HFFc6 (cell line): ENCODE data around the gene GPC6. TPM values are rescaled to one million over a fixed set of nuclear protein-coding genes. Genes with fewer than 3 reads are reported as not detected.

Experiments used
- DNase-seq: peaks from one replicate; pipeline ENCODE4 v3.0.0-alpha.2; 2018
- H3K27ac Mint-ChIP-seq: 2 replicates; pipeline ENCODE4 v1.8.0; 2020; ENCODE audit warnings: mild to moderate bottlenecking, mixed read lengths
- H3K27me3 Mint-ChIP-seq: 2 replicates; pipeline ENCODE4 v1.8.0; 2021; ENCODE audit warnings: mild to moderate bottlenecking, moderate library complexity, mixed read lengths; ENCODE audit not compliant: insufficient read depth
- H3K36me3 Mint-ChIP-seq: 2 replicates; pipeline ENCODE4 v1.8.0; 2021; ENCODE audit warnings: low read depth, mixed read lengths
- H3K4me1 Mint-ChIP-seq: 2 replicates; pipeline ENCODE4 v1.8.0; 2020; ENCODE audit warnings: low read depth, mixed read lengths
- H3K4me3 Mint-ChIP-seq: 2 replicates; pipeline ENCODE4 v1.8.0; 2020; ENCODE audit warnings: mild to moderate bottlenecking, moderate library complexity, mixed read lengths
- H3K9me3 Mint-ChIP-seq: 2 replicates; pipeline ENCODE4 v1.8.0; 2020; ENCODE audit warnings: mild to moderate bottlenecking, mixed read lengths
- total RNA-seq, 6 experiments: library from RNA; stranded (reverse); fragmentation: NEBNext Ultra II Directional; extraction: Animal tissue kit (Norgen Biotek cat#: 25700); gene quantifications; 2 replicates in 1 of 6; 3 replicates in 5 of 6; pipeline ENCODE4 v1.2.3, GENCODE V29; 2021
- TF ChIP-seq, protein P1 (sequence below): fragments of 200-600 bp; sonication (generic); IDR thresholded peaks from 2 replicates; pipeline ENCODE4 v1.5.0; 2021; ENCODE audit warnings: antibody characterized with exemption, mild to moderate bottlenecking

GPC6 gene
- total RNA-seq, 6 experiments from 2014 or later = 3.0 to 5.3 (median 4.4) TPM

DNA sequence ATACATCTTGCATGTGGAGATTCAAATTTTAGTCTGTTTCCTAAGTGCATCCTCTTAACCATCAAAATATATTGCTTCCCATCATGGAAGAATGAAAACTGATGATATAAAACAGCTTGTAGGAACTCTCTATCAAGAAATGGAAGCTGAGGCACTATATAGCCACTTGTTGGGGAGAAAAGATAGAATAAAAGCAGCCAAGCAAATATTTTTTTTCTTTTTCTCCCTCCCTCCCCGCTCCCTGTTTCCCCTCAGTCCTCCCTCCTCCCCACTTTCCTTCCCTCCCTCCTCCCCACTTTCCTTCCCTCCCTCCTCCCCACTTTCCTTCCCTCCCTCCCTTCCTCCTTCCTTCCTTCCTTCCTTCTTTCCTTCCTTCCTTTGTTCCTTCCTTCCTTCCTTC lies 413.8 kb downstream of the GPC6 start:
- Mint-ChIP-seq H3K4me3 (no peak overlapping the region), H3K36me3 (no peaks in the 10 kb centered on the region), H3K4me1 (no peaks in the 10 kb centered on the region), H3K9me3 (no peaks in the 10 kb centered on the region), H3K27me3 (no peaks in the 10 kb centered on the region; the same call in 1 of the 2 replicates), H3K27ac (no peak overlapping the region)
- no peak for DNase-seq
- TF ChIP-seq, protein P1, sequence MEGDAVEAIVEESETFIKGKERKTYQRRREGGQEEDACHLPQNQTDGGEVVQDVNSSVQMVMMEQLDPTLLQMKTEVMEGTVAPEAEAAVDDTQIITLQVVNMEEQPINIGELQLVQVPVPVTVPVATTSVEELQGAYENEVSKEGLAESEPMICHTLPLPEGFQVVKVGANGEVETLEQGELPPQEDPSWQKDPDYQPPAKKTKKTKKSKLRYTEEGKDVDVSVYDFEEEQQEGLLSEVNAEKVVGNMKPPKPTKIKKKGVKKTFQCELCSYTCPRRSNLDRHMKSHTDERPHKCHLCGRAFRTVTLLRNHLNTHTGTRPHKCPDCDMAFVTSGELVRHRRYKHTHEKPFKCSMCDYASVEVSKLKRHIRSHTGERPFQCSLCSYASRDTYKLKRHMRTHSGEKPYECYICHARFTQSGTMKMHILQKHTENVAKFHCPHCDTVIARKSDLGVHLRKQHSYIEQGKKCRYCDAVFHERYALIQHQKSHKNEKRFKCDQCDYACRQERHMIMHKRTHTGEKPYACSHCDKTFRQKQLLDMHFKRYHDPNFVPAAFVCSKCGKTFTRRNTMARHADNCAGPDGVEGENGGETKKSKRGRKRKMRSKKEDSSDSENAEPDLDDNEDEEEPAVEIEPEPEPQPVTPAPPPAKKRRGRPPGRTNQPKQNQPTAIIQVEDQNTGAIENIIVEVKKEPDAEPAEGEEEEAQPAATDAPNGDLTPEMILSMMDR = no peak

DNA sequence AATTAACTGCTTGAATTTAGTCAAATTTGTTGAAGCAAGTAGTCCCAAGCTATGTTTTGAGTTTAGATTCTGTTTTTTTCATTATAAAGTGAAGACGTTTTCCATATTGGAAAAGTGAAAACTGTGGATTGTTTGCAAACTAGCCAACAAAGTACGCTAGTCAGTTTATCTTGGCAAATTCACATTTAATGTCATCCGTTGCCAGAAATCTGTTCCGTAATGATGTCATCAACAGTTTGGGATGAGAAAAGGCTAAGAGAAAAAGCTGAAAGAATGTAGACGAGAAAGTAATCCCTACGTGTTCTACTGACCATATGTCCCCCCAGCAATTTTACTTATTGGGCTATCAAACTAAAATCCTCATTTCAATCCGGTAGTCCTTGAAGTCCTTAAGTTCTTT lies 419.6 kb downstream of the GPC6 start:
- Mint-ChIP-seq H3K4me1 (no peaks in the 10 kb centered on the region), H3K4me3 (no peak overlapping the region), H3K27ac (no peak overlapping the region), H3K27me3 (no peaks in the 10 kb centered on the region), H3K36me3 (no peaks in the 10 kb centered on the region), H3K9me3 (no peaks in the 10 kb centered on the region)
- TF ChIP-seq, protein P1 = no peak
- DNase-seq = no peak

DNA sequence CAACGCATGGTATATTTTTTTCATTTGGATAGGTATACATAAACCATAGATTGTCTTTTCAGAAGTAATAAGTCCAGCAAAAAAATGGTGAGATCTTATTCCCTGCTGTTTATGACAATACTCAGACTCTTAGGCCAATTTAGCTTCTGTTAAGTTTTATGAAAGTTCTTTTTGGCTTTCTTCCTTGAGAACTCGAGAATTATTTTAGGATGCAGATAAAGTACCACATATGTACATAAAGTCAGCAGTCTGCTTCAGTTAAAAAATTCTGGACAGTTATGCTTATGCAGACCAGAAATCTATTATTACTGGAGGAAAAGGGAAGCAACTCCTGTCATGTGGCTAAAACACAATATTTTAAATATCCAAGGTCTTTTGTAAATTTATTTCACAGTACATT lies 422.9 kb downstream of the GPC6 start:
- no peak for DNase-seq
- no peak overlapping the region for H3K27ac Mint-ChIP-seq
- no peaks in the 10 kb centered on the region for H3K27me3 Mint-ChIP-seq
- TF ChIP-seq, protein P1 = no peak
- no peaks in the 10 kb centered on the region for H3K36me3 Mint-ChIP-seq
- H3K4me1 Mint-ChIP-seq = no peaks in the 10 kb centered on the region
- no peaks in the 10 kb centered on the region for H3K9me3 Mint-ChIP-seq
- H3K4me3 Mint-ChIP-seq = no peak overlapping the region

DNA sequence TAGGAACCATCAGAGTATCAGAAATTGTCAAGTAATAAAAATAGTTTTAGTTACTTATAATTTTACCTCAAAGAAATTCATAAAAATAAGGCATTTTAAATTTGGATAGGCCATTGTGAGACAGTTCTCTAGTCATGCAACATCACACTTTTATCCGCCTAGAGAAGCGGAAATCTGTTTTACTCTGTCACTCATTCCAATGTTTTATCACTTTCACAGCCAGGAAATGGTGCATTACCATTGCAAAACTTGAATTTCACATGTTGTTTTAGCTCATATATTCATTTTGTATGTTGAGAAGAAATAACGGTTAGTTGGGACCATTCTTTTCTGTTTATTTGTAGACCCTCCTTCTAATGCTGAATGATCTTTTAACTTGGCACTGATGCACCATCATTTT lies 427.2 kb downstream of the GPC6 start:
- H3K36me3 Mint-ChIP-seq = no peaks in the 10 kb centered on the region
- H3K27me3 Mint-ChIP-seq = no peaks in the 10 kb centered on the region; the same call in 1 of the 2 replicates
- DNase-seq = no peak
- no peak overlapping the region for H3K4me3 Mint-ChIP-seq
- no peak overlapping the region for H3K27ac Mint-ChIP-seq
- TF ChIP-seq, protein P1 = no peak
- 0 out of 2 replicates have a peak, but pooled peaks cover 5% of the 10 kb centered on the region for H3K9me3 Mint-ChIP-seq
- H3K4me1 Mint-ChIP-seq = no peaks in the 10 kb centered on the region

DNA sequence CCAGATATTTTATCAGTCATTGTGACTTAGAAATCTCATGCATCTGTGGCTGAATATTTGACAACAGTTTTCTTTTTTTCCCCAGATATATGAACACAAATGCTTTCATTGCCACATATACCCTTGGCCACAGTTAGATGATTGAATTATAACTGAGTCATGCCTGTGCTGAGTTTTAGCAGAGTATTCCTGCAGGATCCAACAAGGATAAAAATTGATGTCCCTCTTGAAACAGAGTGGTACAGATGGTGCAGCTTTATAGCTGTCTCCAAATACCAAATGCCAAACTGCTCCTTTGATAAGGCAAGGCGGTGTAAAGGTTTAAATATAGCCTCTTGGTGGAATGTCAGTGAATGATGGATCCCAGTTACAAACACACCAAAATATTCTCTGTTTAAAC lies 428.5 kb downstream of the GPC6 start:
- H3K9me3 Mint-ChIP-seq = peaks cover 10% of the 10 kb centered on the region
- TF ChIP-seq, protein P1 = no peak
- H3K36me3 Mint-ChIP-seq = no peaks in the 10 kb centered on the region
- DNase-seq = no peak
- H3K4me3 Mint-ChIP-seq = no peak overlapping the region
- H3K4me1 Mint-ChIP-seq = no peaks in the 10 kb centered on the region
- no peak overlapping the region for H3K27ac Mint-ChIP-seq
- H3K27me3 Mint-ChIP-seq = no peaks in the 10 kb centered on the region; the same call in 1 of the 2 replicates
